ENCODE results near the gene FEV.
"Not testable (repeated sequence)": the region's sequence is repeated elsewhere in the genome, so short reads cannot be mapped to it uniquely, and the experiment has no call there.

The FEV gene

DNA sequence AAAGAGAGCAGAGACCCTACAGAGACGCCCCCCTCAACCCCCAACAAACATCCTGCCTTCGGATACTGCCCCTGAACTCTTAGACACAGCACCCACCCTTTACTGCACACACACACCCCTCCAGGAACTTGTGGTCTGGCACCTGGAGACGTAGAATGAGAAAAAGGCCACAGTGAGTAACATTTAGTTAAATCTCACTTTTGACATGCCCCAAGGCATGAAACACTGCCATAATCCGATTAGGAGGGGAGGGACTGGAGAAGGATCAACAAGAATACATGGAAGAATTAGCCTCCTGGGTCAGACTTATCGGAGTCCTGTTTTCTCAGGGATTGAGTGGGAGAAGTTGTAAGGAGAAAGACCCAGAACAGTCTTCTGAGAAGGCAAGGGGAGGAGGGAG lies 21.4 kb downstream of the FEV start:
- peak in 1 of 2 experiments; percentile 20 for DNase-seq

DNA sequence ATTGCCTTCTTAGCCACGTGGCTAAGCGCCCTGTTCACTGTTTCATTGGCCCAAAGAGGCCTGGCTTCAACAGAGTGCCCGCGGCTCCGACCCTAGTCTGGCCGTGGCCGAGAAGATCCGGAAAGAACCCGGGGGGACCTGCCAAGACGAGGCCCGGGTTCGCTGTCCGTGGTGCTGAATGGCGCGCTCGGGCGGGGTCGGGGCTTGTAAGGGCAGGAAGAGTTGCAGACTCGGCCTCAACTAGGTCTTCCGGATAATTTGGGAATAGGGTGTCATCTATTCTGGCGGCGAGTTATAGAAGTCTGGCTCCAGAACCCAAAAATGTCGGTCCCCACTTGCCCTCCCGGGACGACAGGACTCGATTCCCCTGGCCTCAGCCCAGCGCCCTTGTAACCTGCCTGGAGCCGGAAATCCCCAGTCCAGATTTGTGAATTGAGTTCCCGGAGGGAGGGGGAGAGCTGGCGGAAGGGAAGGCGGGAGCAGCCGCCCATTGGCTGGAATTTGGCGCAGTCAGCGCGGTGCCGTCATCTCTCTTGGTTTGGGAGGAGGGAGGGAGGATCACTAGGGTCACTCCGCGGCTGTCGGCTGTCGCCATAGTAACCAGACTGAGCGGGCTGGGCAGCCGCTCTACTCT lies 22.0 kb downstream of the FEV start:
- peak; percentile 93 to 98 for DNase-seq

GRCh38 chr2:218961651-218962570 lies 23.1 kb downstream of the FEV start:
- DNase-seq = peak; percentile 35 to 83

DNA sequence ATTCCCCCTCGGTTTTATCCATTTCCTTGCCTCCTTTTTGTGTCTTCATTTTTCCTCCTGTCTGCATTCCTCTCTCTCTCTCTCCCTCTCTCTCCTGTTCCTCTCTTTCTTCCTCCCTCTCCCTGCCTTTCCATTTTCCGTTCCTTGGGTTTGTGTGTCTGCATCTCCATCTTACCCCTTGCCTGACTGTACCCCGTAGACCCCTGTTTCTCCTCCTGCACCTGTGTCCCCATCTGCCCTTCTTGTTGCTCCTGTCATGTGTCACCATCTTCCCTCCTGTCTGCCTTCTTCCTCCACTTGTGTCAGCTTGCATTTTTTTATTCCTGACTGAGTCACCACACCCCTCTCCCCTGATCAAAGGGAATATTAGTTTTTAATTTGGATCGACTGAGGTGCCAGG lies 23.8 kb downstream of the FEV start:
- no peak for DNase-seq

- peak; percentile 23 to 62 for DNase-seq
Observed at GRCh38 chr2:218960309-218961165, 24.4 kb downstream of the FEV start.

GRCh38 chr2:218959761-218960308 lies 25.1 kb downstream of the FEV start:
- no peak for DNase-seq

DNA sequence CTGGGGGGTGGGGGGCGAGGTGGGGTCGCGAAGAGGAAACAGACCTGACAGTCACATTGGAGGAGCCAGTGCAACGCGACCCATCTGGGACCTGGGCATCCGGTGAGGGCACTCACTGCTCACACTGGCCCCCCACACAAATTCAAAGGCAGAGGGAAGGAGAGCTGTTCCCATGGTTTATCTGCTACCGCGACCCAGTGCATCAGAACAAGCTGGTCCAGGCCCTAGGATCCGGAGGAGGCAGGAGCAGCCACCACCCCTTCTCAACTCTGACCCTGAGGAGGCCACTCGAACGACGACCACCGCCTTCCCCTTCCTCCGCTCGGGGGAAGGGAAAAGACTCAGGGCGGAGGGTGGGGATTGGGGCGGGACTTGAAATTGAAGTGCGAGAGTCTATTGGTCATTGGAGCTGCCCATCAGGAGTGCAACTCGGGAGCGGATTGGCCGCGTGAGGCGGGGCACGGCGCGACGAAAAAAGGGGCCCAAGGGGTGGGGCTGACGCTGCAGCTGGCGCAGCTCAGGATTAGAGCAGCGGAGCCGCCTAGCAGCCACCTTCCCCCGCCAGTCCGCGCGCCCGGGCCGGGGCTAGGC lies 25.7 kb downstream of the FEV start, which contains the start of gene CDK5R2:
Gene CDK5R2 (plus strand): TSS at position 526 of the 591 bp plus-strand sequence. CDS start 155 bp downstream, outside the sequence.
- peak; percentile 83 to 96 for DNase-seq

GRCh38 chr2:218958276-218958675 lies 26.7 kb downstream of the FEV start:
- DNase-seq = no peak

GRCh38 chr2:218957671-218958070 lies 27.3 kb downstream of the FEV start:
- DNase-seq = no peak

DNA sequence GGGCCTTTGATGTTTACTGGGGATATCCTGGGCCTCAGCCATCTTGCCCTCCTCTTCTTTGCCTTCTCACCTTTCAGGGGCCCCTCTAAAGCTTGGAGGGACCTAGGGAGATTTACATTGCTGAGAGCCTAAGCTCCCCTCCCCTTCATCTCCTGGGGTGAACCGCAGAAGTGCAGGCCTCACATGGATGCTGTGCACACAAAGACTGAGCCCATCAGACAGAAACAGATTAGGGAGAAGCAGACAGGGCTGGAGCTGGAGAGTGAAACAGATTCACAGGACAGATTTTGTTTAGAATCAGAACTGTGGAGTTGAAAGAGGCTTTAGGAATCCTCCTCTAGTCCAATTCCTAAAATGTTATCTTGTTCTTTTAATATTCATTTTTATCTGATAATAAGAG lies 28.9 kb downstream of the FEV start:
- no peak for DNase-seq

DNA sequence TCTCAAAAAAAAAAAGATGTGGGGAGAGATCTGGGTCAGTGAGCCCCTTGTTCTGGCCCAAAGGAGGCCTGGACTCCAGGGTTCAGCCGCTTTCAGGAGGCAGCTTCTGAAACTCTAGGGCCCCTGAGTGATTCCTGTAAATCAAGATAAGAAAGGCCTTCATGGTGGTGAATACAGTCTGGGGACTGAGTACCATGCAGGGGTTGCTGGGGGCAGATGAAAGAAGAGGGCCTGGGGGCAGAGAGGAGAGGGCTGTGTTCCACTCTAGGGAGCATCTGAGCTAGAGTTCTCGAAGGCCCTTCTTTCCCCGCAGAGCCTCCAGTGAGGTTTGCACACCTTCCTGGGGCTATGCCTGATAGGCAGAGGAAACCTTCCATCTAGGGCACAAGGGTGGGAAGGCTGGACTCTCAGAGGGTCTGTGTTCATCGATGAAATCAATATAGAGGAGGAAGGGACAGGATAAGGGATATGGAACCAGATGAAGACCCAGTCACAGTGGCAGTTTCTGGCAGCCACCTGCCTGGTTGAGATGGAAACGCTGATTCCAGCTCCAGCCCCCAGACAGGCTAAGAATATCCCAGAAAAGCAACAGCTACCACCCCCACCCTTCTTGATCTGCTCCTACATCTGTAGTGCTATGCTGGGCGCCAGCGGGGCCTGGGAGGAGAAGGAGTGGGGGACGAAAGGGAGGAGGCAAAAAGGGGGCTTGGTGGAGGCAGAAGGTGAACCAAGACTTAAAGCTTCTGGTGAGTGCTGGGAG lies 30.3 kb downstream of the FEV start:
- no peak for DNase-seq

DNA sequence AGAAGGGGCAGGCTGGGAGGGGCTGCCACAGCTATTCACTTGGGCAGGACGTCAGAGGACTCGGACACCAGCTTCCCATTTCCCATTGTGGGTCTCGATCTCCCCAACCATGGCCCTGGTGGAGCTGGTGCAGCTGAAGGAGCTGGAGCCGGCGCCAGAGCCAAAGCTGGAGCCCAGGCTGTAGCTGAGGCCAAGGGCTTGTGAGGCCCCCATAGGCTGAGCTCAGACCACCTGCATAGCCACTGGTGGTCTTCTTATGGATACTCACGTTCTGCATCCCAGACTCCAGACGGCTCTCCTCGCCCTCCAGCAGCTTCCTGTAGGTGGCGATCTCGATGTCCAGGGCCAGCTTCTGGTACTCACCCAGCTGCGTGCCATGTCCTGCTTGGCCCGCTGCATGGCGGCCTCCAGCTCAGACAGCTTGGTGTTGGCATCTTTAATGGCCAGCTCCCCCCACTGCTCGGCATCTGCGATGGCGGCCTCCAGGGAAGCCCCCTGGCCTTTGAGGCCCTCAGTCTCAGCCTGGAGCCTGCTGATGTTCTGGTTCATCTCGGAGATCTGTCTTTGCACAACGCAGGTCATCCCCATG lies 31.5 kb downstream of the FEV start:
- peak in 1 of 2 experiments; percentile 20 for DNase-seq

- no peak for DNase-seq
Observed at GRCh38 chr2:218952160-218952559, 32.8 kb downstream of the FEV start.

- DNase-seq = no peak
Observed at GRCh38 chr2:218946621-218947020, 38.4 kb downstream of the FEV start.

DNA sequence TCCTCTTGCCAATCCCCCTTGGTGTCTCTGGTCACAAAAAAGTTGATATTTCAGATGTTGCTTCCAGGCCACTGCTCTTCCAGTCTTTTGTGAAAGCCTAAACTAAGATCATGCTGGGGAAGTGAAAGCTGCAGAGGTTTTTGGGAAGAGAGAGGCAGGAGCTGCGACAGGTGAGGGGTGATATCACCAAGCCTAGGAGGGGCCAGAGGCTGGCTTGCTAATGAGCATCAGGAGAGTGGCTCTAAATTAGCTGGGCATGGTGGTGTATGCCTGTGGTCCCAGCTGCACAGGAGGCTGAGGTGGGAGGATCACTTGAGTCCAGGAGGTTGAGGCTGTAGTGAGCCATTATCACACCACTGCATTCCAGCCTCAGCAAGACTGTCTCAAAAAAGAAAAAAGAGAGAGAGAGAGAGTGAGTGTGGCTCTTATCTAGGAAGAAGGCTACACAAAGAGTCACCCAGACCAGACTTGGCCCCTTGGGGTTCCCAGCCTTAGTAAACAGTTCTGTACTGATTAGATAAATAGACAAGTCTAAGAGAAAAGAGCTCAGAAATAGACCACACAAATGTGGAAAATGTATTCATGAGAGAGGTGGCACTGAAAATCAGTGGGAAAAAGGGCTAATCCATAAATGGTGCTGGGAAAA lies 40.1 kb downstream of the FEV start:
- DNase-seq = no peak

GRCh38 chr2:218931751-218932150 lies 53.2 kb downstream of the FEV start:
- not testable (repeated sequence) for DNase-seq
